GM10248 (cell line): ENCODE data around the gene TPH2.

ENCODE experiments used
- CTCF ChIA-PET: fragments of 300-600 bp; sonication (Branson Sonifier 250); formaldehyde crosslinking; extraction: SDS; loops from one replicate; lab custom pipeline; 2021; ENCODE audit warnings: antibody characterized with exemption; lab: Yijun Ruan, JAX
- POLR2A ChIA-PET: fragments of 350-650 bp; sonication (Branson Sonifier 250); formaldehyde crosslinking; extraction: SDS; loops from one replicate; lab custom pipeline; 2020; ENCODE audit warnings: antibody characterized with exemption; lab: Yijun Ruan, JAX
- DNase-seq: peaks from one replicate; pipeline ENCODE4 v3.0.0; 2012; ENCODE audit errors: extremely low spot score
- CTCF ChIP-seq: IDR thresholded peaks from 2 replicates; pipeline ENCODE4 v1.5.1; 2012; ENCODE audit warnings: mild to moderate bottlenecking, low read depth; ENCODE audit errors: extremely low read depth, missing control alignments, control extremely low read depth

The TPH2 gene

DNA sequence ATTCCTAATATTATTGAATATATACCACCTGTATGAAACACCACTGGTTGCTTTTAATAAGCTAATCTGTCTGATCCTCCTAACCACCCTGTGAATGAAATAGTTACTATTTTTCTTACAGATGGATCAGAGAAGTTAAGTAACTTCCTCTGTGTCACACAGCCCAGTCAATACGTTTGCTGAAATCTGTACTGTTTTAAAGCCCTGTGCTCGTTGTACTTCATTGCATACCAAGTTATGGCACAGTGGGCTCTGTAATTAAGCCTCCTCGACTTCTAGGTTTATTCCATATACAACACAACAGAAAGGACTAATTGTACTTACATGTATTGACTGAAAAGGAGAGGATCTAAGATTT lies 137.9 kb downstream of the TPH2 start:
- TF ChIP-seq CTCF: no peak
- POLR2A ChIA-PET: no interaction called here
- CTCF ChIA-PET: interaction anchor here (1.1 kb wide), 2 partner anchors 13 to 189 kb away, joined by 3 read pairs; no protein-coding TSS in a partner anchor
- no peak for DNase-seq

DNA sequence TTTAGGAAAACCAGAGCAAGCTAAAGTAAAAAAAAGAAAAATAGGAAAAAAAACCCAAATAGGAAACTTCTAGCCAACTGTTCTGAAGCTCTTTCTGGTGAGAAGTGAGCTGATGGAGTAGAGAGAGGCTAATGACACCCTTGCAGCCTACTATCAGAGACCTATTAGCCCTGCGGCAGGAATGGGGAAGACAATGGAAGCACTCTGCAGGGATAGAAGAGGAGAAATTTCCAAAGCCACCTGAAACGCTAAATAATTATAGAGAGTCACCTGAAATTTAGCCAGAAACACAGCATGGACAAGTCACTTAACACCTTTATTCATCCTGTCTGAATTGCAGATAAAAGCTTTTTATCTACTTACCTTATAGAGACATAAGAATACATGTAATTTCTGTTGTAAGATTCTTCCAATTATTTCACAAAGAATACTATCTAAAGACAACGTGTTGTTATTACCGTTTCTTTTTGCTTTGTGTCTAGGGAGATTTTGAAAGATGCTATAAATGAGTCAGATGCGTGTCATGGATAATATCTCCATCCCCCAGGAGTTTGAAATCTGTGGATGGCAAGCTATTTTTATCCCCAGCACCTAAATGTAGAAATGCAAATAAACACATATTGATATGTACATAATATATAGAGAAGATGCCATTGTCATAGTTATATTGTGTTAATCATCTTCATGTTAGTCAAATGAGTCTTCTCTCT lies 138.6 kb downstream of the TPH2 start:
- no peak for DNase-seq
- no peak for TF ChIP-seq CTCF
- CTCF ChIA-PET: interaction anchor here (1.1 kb wide), 2 partner anchors 14 to 188 kb away, joined by 3 read pairs; no protein-coding TSS in a partner anchor
- POLR2A ChIA-PET: interaction anchor here (0.6 kb wide), 1 partner anchor 20 kb away, joined by 3 read pairs; no protein-coding TSS in a partner anchor

DNA sequence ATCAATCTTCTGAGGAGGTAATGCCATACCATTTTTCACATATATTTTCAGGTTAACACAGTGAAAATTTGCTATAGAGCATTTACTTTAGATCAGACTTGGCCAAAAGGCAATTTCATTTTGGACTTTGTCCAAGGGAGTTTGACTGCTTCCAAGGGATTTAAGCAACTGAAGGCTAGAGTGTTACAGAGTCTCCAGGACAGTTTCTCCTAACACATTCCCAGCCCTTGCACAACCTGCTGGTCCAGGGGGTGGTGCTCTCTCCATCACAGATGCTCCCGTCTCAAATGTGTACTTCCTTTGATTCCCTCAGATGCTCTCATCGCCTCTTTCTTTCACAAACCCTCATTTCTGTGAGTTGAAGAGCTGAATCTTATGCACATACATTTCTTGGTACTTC lies 143.1 kb downstream of the TPH2 start:
- CTCF ChIA-PET: interaction anchor here (1.4 to 1.7 kb wide), 2 partner anchors 10 to 30 kb away, joined by 3 to 4 read pairs; no protein-coding TSS in a partner anchor
- no peak for DNase-seq
- POLR2A ChIA-PET: no interaction called here
- no peak for TF ChIP-seq CTCF
